DMS153 (cell line): ENCODE data around the gene SELENOO.

ENCODE experiments used
- DNase-seq: peaks from one replicate; lab custom pipeline; 2025; lab: John Stamatoyannopoulos, UW

Gene SELENOO

GRCh38 chr22:50173311-50173982, 27.4 kb upstream of the SELENOO start:
- no peak for DNase-seq

- DNase-seq = no peak
Measured at GRCh38 chr22:50173983-50174355, 26.8 kb upstream of the SELENOO start.

- no peak for DNase-seq
Measured at GRCh38 chr22:50174382-50175190, 26.2 kb upstream of the SELENOO start.

- no peak for DNase-seq
Measured at GRCh38 chr22:50175191-50175461, 25.7 kb upstream of the SELENOO start.

GRCh38 chr22:50175921-50176849, 24.6 kb upstream of the SELENOO start:
- no peak for DNase-seq

GRCh38 chr22:50176850-50177536, 23.8 kb upstream of the SELENOO start:
- DNase-seq = no peak

GRCh38 chr22:50177537-50178470, 23.0 kb upstream of the SELENOO start:
- DNase-seq = no peak

- DNase-seq = no peak
Measured at GRCh38 chr22:50178471-50178864, 22.3 kb upstream of the SELENOO start.

- no peak for DNase-seq
Measured at GRCh38 chr22:50178871-50179869, 21.6 kb upstream of the SELENOO start.

GRCh38 chr22:50179937-50180726, 20.7 kb upstream of the SELENOO start:
- no peak for DNase-seq

GRCh38 chr22:50180727-50181521, 19.9 kb upstream of the SELENOO start:
- DNase-seq = no peak

GRCh38 chr22:50182176-50183081, 18.4 kb upstream of the SELENOO start:
- DNase-seq = peak; percentile 31

GRCh38 chr22:50183141-50183971, 17.5 kb upstream of the SELENOO start:
- DNase-seq = no peak

- no peak for DNase-seq
Measured at GRCh38 chr22:50184004-50184901, 16.6 kb upstream of the SELENOO start.

- DNase-seq = no peak
Measured at GRCh38 chr22:50184902-50185374, 15.9 kb upstream of the SELENOO start.
